Measurements from ENCODE around the gene FGF6.

The FGF6 gene

GRCh38 chr12:4446335-4446734 lies 720 bp upstream of the FGF6 start:
- DNase-seq = no peak

- DNase-seq = no peak
Measured at GRCh38 chr12:4444031-4444430, 1.6 kb downstream of the FGF6 start.

GRCh38 chr12:4443616-4444015 lies 2.0 kb downstream of the FGF6 start:
- no peak for DNase-seq

GRCh38 chr12:4441355-4442335 lies 4.0 kb downstream of the FGF6 start:
- no peak for DNase-seq

- no peak for DNase-seq
Measured at GRCh38 chr12:4440187-4440941, 5.3 kb downstream of the FGF6 start.

- DNase-seq = no peak
Measured at GRCh38 chr12:4439736-4440135, 5.9 kb downstream of the FGF6 start.

- DNase-seq = no peak
Measured at GRCh38 chr12:4438834-4439596, 6.6 kb downstream of the FGF6 start.

GRCh38 chr12:4435537-4435936 lies 10.1 kb downstream of the FGF6 start:
- no peak for DNase-seq

- no peak for DNase-seq
Measured at GRCh38 chr12:4434706-4435425, 10.7 kb downstream of the FGF6 start.

GRCh38 chr12:4434301-4434700 lies 11.3 kb downstream of the FGF6 start:
- no peak for DNase-seq

GRCh38 chr12:4433745-4434058 lies 11.9 kb downstream of the FGF6 start:
- DNase-seq = no peak

- DNase-seq = no peak
Measured at GRCh38 chr12:4432878-4433744, 12.5 kb downstream of the FGF6 start.

- DNase-seq = no peak
Measured at GRCh38 chr12:4431866-4432265, 13.7 kb downstream of the FGF6 start.

- DNase-seq = no peak
Measured at GRCh38 chr12:4431436-4431835, 14.2 kb downstream of the FGF6 start.

GRCh38 chr12:4424422-4424821 lies 21.2 kb downstream of the FGF6 start:
- no peak for DNase-seq

GRCh38 chr12:4423528-4424195 lies 22.0 kb downstream of the FGF6 start:
- DNase-seq = no peak

GRCh38 chr12:4422985-4423384 lies 22.6 kb downstream of the FGF6 start:
- no peak for DNase-seq

GRCh38 chr12:4421590-4422031 lies 24.0 kb downstream of the FGF6 start:
- peak in 1 of 2 experiments; percentile 60 for DNase-seq

GRCh38 chr12:4420138-4420670 lies 25.4 kb downstream of the FGF6 start:
- DNase-seq = no peak

- DNase-seq = no peak
Measured at GRCh38 chr12:4418913-4419312, 26.7 kb downstream of the FGF6 start.

GRCh38 chr12:4417936-4418335 lies 27.7 kb downstream of the FGF6 start:
- no peak for DNase-seq

Data from NCI-H1930 (cell line).